Activated naive CD4-positive, alpha-beta T cell treated with anti-CD3 and anti-CD28 coated beads, Interleukin-2, amount 10 ng/mL, durations not matched to agents 7 days and 5 days (primary cell): ENCODE results near the gene ATL1.

Experiments used
- CTCF ChIA-PET: fragments of 350-600 bp; sonication (Branson Sonifier 250); formaldehyde crosslinking; loops from one replicate; lab custom pipeline; 2021; ENCODE audit warnings: antibody characterized with exemption; lab: Charles Lee
- DNase-seq: peaks from one replicate; pipeline ENCODE4 v3.0.0-alpha.2; 2020
- H3K27ac Mint-ChIP-seq: one replicate; pipeline ENCODE4 v1.8.0; 2021; ENCODE audit warnings: mild to moderate bottlenecking, moderate library complexity, mixed read lengths
- H3K27me3 Mint-ChIP-seq: one replicate; pipeline ENCODE4 v1.8.0; 2021; ENCODE audit warnings: mild to moderate bottlenecking, mixed read lengths
- H3K36me3 Mint-ChIP-seq: one replicate; pipeline ENCODE4 v1.8.0; 2021; ENCODE audit warnings: mixed read lengths
- H3K4me1 Mint-ChIP-seq: one replicate; pipeline ENCODE4 v1.8.0; 2021; ENCODE audit warnings: mixed read lengths
- H3K4me3 Mint-ChIP-seq: one replicate; pipeline ENCODE4 v1.8.0; 2021; ENCODE audit warnings: mild to moderate bottlenecking, moderate library complexity, mixed read lengths
- H3K9me3 Mint-ChIP-seq: one replicate; pipeline ENCODE4 v1.8.0; 2021; ENCODE audit warnings: mixed read lengths

ATL1 gene

GRCh38 chr14:50599700-50600444 lies 39.9 kb downstream of the ATL1 start:
- no peak overlapping the region for H3K4me3 Mint-ChIP-seq
- no peaks in the 10 kb centered on the region for H3K9me3 Mint-ChIP-seq
- H3K27me3 Mint-ChIP-seq, result no peaks in the 10 kb centered on the region
- no peak overlapping the region for H3K27ac Mint-ChIP-seq
- no peaks in the 10 kb centered on the region for H3K4me1 Mint-ChIP-seq
- no peaks in the 10 kb centered on the region for H3K36me3 Mint-ChIP-seq
- no peak for DNase-seq
- CTCF ChIA-PET, result interaction anchor here (0.6 to 2.8 kb wide), 14 partner anchors 13 to 266 kb away, joined by 3 to 39 read pairs (median 5); partner anchors contain the start of gene ATL1

GRCh38 chr14:50600849-50601248 lies 40.9 kb downstream of the ATL1 start:
- DNase-seq, result no peak
- Mint-ChIP-seq H3K27ac (no peak overlapping the region), H3K9me3 (no peaks in the 10 kb centered on the region), H3K36me3 (no peaks in the 10 kb centered on the region), H3K4me3 (no peak overlapping the region), H3K4me1 (no peaks in the 10 kb centered on the region), H3K27me3 (no peaks in the 10 kb centered on the region)
- CTCF ChIA-PET, result interaction anchor here (0.6 to 2.8 kb wide), 14 partner anchors 14 to 265 kb away, joined by 3 to 39 read pairs (median 4); partner anchors contain the start of gene ATL1

- no peaks in the 10 kb centered on the region for H3K9me3 Mint-ChIP-seq
- H3K27ac Mint-ChIP-seq, result no peak overlapping the region
- H3K36me3 Mint-ChIP-seq, result no peaks in the 10 kb centered on the region
- CTCF ChIA-PET, result interaction anchor here (0.6 to 2.8 kb wide), 10 partner anchors 14 to 261 kb away, joined by 3 to 39 read pairs (median 4); no protein-coding TSS in a partner anchor
- no peak for DNase-seq
- H3K4me1 Mint-ChIP-seq, result no peaks in the 10 kb centered on the region
- H3K27me3 Mint-ChIP-seq, result no peaks in the 10 kb centered on the region
- H3K4me3 Mint-ChIP-seq, result no peak overlapping the region
Measured at GRCh38 chr14:50601394-50601793, 41.4 kb downstream of the ATL1 start.

- no peak for DNase-seq
- Mint-ChIP-seq H3K4me1 (no peaks in the 10 kb centered on the region), H3K27me3 (no peaks in the 10 kb centered on the region), H3K4me3 (no peak overlapping the region), H3K36me3 (no peaks in the 10 kb centered on the region), H3K27ac (no peak overlapping the region), H3K9me3 (no peaks in the 10 kb centered on the region)
- CTCF ChIA-PET, result interaction anchor here (1.1 to 2.8 kb wide), 5 partner anchors 15 to 258 kb away, joined by 3 to 39 read pairs (median 9); no protein-coding TSS in a partner anchor
Measured at GRCh38 chr14:50602035-50602434, 42.1 kb downstream of the ATL1 start.

- no peaks in the 10 kb centered on the region for H3K27me3 Mint-ChIP-seq
- H3K36me3 Mint-ChIP-seq, result no peaks in the 10 kb centered on the region
- H3K9me3 Mint-ChIP-seq, result no peaks in the 10 kb centered on the region
- H3K4me3 Mint-ChIP-seq, result no peak overlapping the region
- H3K27ac Mint-ChIP-seq, result no peak overlapping the region
- DNase-seq, result no peak
- CTCF ChIA-PET, result interaction anchor here (1.4 to 3.2 kb wide), 2 partner anchors 172 to 174 kb away, joined by 6 to 9 read pairs; no protein-coding TSS in a partner anchor
- H3K4me1 Mint-ChIP-seq, result no peaks in the 10 kb centered on the region
Measured at GRCh38 chr14:50603565-50603964, 43.6 kb downstream of the ATL1 start.

GRCh38 chr14:50605766-50606165 lies 45.8 kb downstream of the ATL1 start:
- CTCF ChIA-PET, result interaction anchor here (0.7 to 3.2 kb wide), 4 partner anchors 10 to 172 kb away, joined by 3 to 9 read pairs (median 6); no protein-coding TSS in a partner anchor
- Mint-ChIP-seq H3K9me3 (no peaks in the 10 kb centered on the region), H3K27me3 (no peaks in the 10 kb centered on the region), H3K36me3 (no peaks in the 10 kb centered on the region), H3K4me3 (no peak overlapping the region), H3K27ac (no peak overlapping the region), H3K4me1 (no peaks in the 10 kb centered on the region)
- no peak for DNase-seq

- no peak overlapping the region for H3K4me3 Mint-ChIP-seq
- no peak for DNase-seq
- no peaks in the 10 kb centered on the region for H3K4me1 Mint-ChIP-seq
- H3K27me3 Mint-ChIP-seq, result no peaks in the 10 kb centered on the region
- no peak overlapping the region for H3K27ac Mint-ChIP-seq
- CTCF ChIA-PET, result interaction anchor here (1.2 to 3.2 kb wide), 5 partner anchors 10 to 172 kb away, joined by 3 to 9 read pairs (median 5); no protein-coding TSS in a partner anchor
- H3K36me3 Mint-ChIP-seq, result no peaks in the 10 kb centered on the region
- H3K9me3 Mint-ChIP-seq, result no peaks in the 10 kb centered on the region
Measured at GRCh38 chr14:50606468-50606867, 46.5 kb downstream of the ATL1 start.

- H3K4me1 Mint-ChIP-seq, result no peaks in the 10 kb centered on the region
- H3K27me3 Mint-ChIP-seq, result no peaks in the 10 kb centered on the region
- H3K4me3 Mint-ChIP-seq, result no peak overlapping the region
- no peaks in the 10 kb centered on the region for H3K9me3 Mint-ChIP-seq
- CTCF ChIA-PET, result interaction anchor here (0.6 to 1.6 kb wide), 4 partner anchors 12 to 361 kb away, joined by 3 to 9 read pairs (median 4); no protein-coding TSS in a partner anchor
- DNase-seq, result no peak
- no peak overlapping the region for H3K27ac Mint-ChIP-seq
- no peaks in the 10 kb centered on the region for H3K36me3 Mint-ChIP-seq
Measured at GRCh38 chr14:50607181-50607580, 47.2 kb downstream of the ATL1 start.

- H3K4me1 Mint-ChIP-seq, result no peaks in the 10 kb centered on the region
- H3K36me3 Mint-ChIP-seq, result no peaks in the 10 kb centered on the region
- CTCF ChIA-PET, result interaction anchor here (0.6 to 1.4 kb wide), 3 partner anchors 12 to 360 kb away, joined by 3 to 5 read pairs (median 3); no protein-coding TSS in a partner anchor
- H3K4me3 Mint-ChIP-seq, result no peak overlapping the region
- DNase-seq, result no peak
- no peak overlapping the region for H3K27ac Mint-ChIP-seq
- H3K9me3 Mint-ChIP-seq, result no peaks in the 10 kb centered on the region
- no peaks in the 10 kb centered on the region for H3K27me3 Mint-ChIP-seq
Measured at GRCh38 chr14:50607761-50608160, 47.8 kb downstream of the ATL1 start.

- CTCF ChIA-PET, result no interaction called here
- no peaks in the 10 kb centered on the region for H3K27me3 Mint-ChIP-seq
- DNase-seq, result no peak
- no peaks in the 10 kb centered on the region for H3K9me3 Mint-ChIP-seq
- no peak overlapping the region for H3K4me3 Mint-ChIP-seq
- H3K4me1 Mint-ChIP-seq, result no peaks in the 10 kb centered on the region
- H3K27ac Mint-ChIP-seq, result no peak overlapping the region
- H3K36me3 Mint-ChIP-seq, result no peaks in the 10 kb centered on the region
Measured at GRCh38 chr14:50608302-50608851, 48.4 kb downstream of the ATL1 start.

GRCh38 chr14:50610465-50610864 lies 50.5 kb downstream of the ATL1 start:
- CTCF ChIA-PET, result no interaction called here
- Mint-ChIP-seq H3K27me3 (no peaks in the 10 kb centered on the region), H3K4me1 (no peaks in the 10 kb centered on the region)

GRCh38 chr14:50612806-50613205 lies 52.9 kb downstream of the ATL1 start:
- no peak overlapping the region for H3K4me3 Mint-ChIP-seq
- no peaks in the 10 kb centered on the region for H3K27me3 Mint-ChIP-seq
- H3K36me3 Mint-ChIP-seq, result no peaks in the 10 kb centered on the region
- no peaks in the 10 kb centered on the region for H3K9me3 Mint-ChIP-seq
- no peaks in the 10 kb centered on the region for H3K4me1 Mint-ChIP-seq
- H3K27ac Mint-ChIP-seq, result no peak overlapping the region
- CTCF ChIA-PET, result interaction anchor here (0.7 kb wide), 1 partner anchor 125 kb away, joined by 3 read pairs; no protein-coding TSS in a partner anchor
- DNase-seq, result no peak

More at GRCh38 chr14:50610465-50610864, 50.5 kb downstream of the ATL1 start:
- Mint-ChIP-seq H3K4me3 (no peak overlapping the region), H3K9me3 (no peaks in the 10 kb centered on the region), H3K27ac (no peak overlapping the region), H3K36me3 (no peaks in the 10 kb centered on the region)
- no peak for DNase-seq

GRCh38 chr14:50615056-50615455 lies 55.1 kb downstream of the ATL1 start:
- Mint-ChIP-seq H3K36me3 (no peaks in the 10 kb centered on the region), H3K9me3 (no peaks in the 10 kb centered on the region), H3K4me1 (no peaks in the 10 kb centered on the region), H3K4me3 (no peak overlapping the region), H3K27me3 (no peaks in the 10 kb centered on the region), H3K27ac (no peak overlapping the region)
- DNase-seq, result no peak
- CTCF ChIA-PET, result interaction anchor here (1.3 to 3.1 kb wide), 4 partner anchors 100 to 245 kb away, joined by 3 to 20 read pairs (median 4); no protein-coding TSS in a partner anchor

GRCh38 chr14:50615552-50615951 lies 55.6 kb downstream of the ATL1 start:
- no peak for DNase-seq
- H3K27ac Mint-ChIP-seq, result no peak overlapping the region
- no peaks in the 10 kb centered on the region for H3K4me1 Mint-ChIP-seq
- no peak overlapping the region for H3K4me3 Mint-ChIP-seq
- CTCF ChIA-PET, result interaction anchor here (1.3 to 3.1 kb wide), 5 partner anchors 9 to 245 kb away, joined by 3 to 20 read pairs (median 4); no protein-coding TSS in a partner anchor
- no peaks in the 10 kb centered on the region for H3K27me3 Mint-ChIP-seq
- H3K9me3 Mint-ChIP-seq, result no peaks in the 10 kb centered on the region
- H3K36me3 Mint-ChIP-seq, result no peaks in the 10 kb centered on the region
